MM.1S (cell line): ENCODE measurements around the gene ZNF892.

Experiments
- EZH2 ChIP-seq: fragments of 300-600 bp; sonication (generic); optimal IDR thresholded peaks from 2 replicates; pipeline ENCODE3; 2017; ENCODE audit warnings: low read depth, mild to moderate bottlenecking, antibody characterized with exemption, low read length, mixed read lengths
- EZH2phosphoT487 ChIP-seq: fragments of 300-600 bp; sonication (generic); IDR thresholded peaks from 2 replicates; pipeline ENCODE4 v1.6.1; 2018; ENCODE audit warnings: antibody characterized with exemption, low read length
- TF ChIP-seq, protein P1 (sequence below): fragments of 300-600 bp; sonication (generic); IDR thresholded peaks from 2 replicates; pipeline ENCODE4 v1.5.1; 2016; ENCODE audit warnings: antibody characterized with exemption, low read length, mixed read lengths

- TF ChIP-seq, protein P1, sequence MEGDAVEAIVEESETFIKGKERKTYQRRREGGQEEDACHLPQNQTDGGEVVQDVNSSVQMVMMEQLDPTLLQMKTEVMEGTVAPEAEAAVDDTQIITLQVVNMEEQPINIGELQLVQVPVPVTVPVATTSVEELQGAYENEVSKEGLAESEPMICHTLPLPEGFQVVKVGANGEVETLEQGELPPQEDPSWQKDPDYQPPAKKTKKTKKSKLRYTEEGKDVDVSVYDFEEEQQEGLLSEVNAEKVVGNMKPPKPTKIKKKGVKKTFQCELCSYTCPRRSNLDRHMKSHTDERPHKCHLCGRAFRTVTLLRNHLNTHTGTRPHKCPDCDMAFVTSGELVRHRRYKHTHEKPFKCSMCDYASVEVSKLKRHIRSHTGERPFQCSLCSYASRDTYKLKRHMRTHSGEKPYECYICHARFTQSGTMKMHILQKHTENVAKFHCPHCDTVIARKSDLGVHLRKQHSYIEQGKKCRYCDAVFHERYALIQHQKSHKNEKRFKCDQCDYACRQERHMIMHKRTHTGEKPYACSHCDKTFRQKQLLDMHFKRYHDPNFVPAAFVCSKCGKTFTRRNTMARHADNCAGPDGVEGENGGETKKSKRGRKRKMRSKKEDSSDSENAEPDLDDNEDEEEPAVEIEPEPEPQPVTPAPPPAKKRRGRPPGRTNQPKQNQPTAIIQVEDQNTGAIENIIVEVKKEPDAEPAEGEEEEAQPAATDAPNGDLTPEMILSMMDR: no peak
- TF ChIP-seq EZH2: no peak
- no peak for TF ChIP-seq EZH2phosphoT487
These were observed 7.8 kb downstream of the ZNF892 start for GRCh38 chr2:95215018-95215612.
